ENCODE measurements around the gene TMEM182.

Gene TMEM182

DNA sequence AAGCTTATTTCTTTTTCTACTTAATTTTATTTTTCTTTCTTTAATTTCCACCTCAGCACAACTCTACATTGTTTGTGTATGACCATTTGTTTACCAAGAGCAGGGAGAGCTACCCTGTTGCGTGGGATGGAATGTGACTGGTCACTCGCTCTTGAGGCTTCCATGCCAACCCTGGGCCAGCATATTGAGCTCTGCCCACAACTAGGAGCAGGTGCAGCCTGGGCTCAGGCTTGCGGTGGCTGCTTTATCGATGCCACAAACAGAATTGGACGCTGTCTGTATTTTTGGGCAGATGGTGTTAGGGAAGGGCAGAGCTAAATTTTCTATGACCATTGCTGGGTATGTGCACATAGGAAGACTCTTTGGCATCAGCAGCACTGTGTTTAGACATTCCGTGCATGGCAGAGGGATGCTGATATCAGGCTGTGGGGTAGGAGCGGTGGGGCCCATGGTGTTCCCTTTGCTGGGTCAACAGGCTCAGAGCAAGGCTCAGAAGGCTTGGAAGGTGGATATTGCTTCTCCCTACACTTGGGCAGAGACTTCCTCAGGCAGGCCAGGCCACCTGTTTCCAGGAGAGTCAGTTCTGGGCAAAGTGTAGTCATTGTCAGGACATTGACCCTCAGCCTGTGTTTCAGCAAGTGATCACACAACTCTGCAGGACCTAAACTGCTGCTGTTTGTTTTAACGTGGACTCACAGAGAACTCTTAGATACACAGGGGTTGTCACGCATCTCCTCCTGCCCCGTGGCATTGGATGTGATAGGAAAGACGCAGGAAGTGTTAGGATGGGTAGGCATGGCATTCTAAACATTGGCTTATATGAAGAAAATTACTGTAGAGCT lies 40.2 kb downstream of the TMEM182 start:
- DNase-seq (ENCODE audit: low read depth in 2 of 2): no peak

DNA sequence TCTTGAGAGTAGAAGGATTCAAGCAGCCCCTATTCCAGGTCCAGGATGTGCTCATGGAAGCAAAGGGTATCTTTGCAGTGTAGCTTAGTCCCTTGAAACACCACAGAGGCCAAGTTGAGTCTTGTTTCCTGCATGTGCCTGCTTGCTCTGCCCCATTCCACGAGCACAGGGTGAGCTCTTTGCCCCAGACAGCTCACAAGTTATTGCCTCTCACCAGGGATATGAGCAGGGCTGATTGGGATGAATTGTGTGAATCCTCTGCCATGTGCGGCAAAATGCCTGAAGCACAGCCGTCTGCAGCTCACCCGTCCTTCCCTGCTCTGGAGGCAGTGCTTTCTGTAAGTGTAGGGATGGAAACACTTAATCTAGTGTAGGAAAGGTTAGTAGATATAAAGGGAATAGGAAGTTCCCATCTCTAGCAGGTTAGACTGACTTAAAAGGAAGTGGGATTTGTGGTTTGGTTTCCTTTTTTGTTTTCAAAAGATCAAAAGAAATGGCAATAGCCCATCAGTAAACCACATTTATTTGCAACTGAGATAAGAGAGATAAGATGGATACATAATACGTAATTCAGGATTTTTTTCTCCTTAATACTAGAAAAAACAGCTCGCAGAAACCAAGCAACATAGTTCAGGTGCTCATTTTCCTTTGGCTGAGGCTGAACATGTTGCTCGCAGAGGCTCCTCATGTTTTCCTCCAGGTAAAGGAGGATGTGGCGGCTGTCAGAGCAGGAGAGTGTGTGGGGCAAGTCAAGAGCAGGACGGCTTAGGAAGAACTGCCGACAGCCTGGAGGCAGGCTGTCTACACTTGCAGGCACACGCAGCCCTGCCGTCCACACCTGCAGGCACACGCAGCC lies 41.4 kb downstream of the TMEM182 start:
- no peak for DNase-seq (ENCODE audit: low read depth in 2 of 2)

DNA sequence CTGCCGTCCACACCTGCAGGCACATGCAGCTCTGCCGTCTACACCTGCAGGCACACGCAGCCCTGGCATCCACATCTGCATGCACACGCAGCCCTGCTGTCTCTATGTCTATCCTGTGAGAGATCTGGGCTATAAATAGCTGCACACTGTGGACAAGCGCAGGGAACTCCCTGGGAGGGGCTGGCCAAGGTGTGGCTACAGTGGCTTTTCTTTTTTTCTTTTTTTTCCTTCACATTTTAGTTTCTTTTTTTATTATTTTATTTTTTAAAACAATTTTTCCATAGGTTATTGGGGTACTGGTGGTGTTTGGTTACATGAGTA lies 42.0 kb downstream of the TMEM182 start:
- DNase-seq (ENCODE audit: low read depth in 2 of 2): no peak

DNA sequence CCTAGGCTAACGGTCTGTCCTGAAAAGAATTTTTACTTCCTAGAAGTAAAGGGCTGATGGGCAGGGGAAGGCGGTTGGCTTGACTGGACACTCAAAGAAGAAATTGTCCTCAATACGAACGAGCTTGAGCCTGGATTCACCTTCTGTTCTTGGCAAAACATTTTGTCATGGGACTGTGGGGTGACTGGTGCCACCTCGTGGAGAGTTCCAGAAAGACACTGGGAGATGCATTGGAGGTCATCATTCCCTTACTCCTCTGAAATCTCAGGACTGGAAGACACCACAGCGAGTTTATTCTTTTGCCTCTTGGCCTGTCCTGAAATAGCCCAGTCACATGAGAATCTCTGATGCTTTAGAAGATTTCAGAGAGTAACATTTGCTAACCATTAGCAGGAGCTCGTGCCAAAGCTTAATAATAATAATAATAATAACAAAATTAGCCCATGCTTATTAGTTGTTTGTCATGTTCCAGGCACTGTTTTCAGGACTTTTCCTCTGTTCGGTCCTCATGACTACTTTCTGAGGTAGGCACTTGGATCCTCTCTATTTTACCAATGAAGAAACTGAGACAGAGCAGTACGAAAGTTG lies 44.5 kb downstream of the TMEM182 start:
- peak in 1 of 2 donors; percentile 6 for DNase-seq (ENCODE audit: low read depth in 2 of 2)

DNA sequence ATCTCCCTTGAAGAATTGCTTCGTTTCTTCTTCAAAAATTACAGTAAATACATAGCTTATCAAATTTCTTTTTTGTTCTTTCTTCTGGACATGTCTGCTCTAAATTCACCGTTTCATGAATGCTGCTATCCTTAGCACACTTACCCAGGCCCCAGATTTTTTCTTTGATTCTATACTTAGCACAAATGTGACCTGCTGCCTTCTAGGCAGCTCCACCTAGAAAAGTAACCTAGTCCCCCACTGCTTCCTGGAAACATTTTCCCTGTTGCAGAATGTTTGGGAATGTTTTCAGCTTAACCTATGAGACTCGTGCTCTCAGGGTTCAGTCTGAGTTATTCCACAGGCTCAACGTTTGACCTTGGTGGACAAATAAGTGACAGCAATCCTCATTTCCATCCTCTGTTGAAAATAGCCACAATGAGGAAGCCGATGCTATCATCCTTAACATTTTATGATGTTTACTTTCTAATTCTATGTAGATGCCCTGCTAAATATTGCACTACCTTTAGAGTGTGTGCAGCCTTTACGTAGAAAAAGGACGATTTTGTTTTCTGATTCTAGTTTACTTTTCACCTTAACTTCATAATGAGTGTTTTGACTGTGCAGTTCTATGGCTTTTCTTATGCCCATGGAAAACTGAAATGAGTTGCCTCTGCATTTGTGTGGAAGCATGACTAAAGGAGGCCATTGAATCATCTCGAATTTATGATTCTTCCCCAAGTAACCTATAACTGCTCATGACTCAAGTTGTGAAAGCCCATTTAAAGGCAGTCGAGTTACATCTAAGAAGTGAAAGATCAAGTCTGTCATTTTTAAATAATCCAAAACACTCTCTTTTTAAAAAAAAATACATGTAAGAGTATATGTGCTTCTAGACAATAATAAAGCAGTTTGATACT lies 47.7 kb downstream of the TMEM182 start:
- DNase-seq (ENCODE audit: low read depth in 2 of 2): no peak

DNA sequence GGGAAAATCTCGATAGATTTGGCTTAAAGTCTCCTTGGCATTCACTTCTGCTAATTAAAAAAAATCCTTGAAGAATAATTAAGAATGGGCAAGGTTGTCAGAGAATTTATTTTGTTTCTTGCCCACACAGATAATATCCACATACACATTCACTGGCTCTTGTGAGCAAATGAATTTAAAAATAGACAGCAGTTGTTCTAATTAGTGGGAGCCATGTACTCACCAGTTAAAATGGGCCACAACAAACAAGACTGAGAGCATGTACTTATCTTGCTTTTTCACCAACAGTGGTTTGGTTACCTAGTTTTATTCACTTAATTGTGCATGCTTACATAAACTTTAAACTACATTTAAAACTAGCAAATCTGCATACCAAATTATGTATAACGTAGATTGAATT lies 53.5 kb downstream of the TMEM182 start:
- DNase-seq (ENCODE audit: low read depth in 2 of 2): no peak

GRCh38 chr2:102826904-102827303 lies 65.1 kb downstream of the TMEM182 start:
- no peak for DNase-seq (ENCODE audit: low read depth in 2 of 2)

- no peak for DNase-seq (ENCODE audit: low read depth in 2 of 2)
Measured at GRCh38 chr2:102832789-102833188, 71.0 kb downstream of the TMEM182 start.

GRCh38 chr2:102834523-102835273 lies 72.9 kb downstream of the TMEM182 start:
- DNase-seq (ENCODE audit: low read depth in 2 of 2): no peak

DNA sequence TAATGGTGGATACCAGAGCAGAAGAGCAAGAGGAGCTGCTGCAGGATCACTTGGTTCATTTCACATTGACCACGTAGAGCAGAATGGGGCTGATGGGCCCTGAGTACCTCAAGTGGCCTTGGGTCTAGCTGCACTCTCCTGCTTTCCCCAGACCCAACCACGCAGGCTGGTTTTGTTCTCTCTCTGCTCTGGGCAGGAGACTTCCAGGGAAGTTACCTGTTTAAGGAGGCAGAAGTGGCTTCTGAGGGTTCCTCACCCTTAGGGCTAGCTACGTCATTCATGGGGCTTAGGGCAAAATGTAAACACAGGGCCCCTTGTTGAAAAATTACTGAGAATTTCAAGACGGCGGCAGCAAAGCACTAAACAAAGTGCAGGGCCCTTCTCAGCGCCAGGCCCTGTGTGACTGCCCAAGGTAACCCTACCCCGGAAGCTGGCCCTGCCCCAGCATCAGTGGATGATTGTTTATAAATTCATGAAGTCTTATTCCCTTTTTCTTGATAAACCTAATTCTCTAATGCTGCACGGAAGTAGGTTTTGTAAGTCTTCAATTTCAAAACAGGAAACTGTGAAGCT lies 75.9 kb downstream of the TMEM182 start:
- DNase-seq (ENCODE audit: low read depth in 2 of 2): no peak

DNA sequence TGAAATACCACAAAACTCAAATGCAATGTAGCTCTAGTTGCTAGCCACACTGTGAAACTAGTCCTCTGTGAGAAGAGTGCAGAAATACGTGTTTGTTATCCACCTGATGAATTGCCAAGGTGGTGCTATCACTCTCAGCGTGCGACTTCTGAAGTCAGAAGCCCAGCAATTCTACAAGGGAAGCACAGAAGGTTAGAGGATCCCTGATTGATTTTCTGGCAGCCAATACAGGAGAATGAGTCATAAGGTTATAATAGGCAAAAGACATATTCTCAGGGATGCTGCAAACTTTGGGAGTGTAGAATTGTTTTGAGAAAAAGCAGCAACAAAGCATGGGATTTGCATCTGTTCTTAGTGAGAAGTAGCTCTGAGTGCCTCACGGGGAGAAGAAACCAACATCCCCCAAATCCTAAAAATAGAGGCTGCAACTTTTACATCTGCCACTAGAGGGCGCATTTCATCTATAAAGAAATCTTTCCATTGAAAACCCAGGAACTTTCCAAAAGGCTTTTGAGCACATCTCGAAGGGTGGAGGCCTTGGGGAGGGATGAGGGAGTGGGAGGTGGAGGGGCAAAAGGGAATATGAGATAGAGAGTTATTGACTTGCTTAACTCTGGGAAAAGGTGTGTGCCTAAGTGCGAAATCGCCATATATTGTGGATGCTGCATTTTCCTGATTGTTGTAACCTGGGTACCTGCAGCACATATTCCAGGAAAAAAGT lies 78.0 kb downstream of the TMEM182 start:
- no peak for DNase-seq (ENCODE audit: low read depth in 2 of 2)

GRCh38 chr2:102841107-102841840 lies 79.4 kb downstream of the TMEM182 start:
- no peak for DNase-seq (ENCODE audit: low read depth in 2 of 2)

- no peak for DNase-seq (ENCODE audit: low read depth in 2 of 2)
Measured at GRCh38 chr2:102843764-102844443, 82.1 kb downstream of the TMEM182 start.

DNA sequence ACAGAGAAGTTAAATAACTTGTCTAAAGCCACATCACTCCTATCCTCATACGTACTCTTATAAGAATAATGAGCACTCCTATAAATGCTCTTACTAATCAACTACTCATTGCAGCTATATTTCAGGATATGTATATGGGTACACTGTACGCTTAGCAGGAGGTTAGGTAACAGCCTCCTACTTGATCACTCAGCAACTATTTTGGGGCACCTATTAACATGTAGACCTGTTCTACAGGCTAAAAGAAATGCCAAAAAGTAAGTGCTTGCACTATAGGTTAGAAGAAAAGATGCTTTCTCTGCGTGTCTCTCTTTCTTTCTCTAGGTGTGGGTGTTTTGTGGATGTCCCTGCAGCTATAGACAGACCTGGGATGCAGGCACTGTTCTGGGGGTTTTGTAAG lies 83.1 kb downstream of the TMEM182 start:
- no peak for DNase-seq (ENCODE audit: low read depth in 2 of 2)

DNA sequence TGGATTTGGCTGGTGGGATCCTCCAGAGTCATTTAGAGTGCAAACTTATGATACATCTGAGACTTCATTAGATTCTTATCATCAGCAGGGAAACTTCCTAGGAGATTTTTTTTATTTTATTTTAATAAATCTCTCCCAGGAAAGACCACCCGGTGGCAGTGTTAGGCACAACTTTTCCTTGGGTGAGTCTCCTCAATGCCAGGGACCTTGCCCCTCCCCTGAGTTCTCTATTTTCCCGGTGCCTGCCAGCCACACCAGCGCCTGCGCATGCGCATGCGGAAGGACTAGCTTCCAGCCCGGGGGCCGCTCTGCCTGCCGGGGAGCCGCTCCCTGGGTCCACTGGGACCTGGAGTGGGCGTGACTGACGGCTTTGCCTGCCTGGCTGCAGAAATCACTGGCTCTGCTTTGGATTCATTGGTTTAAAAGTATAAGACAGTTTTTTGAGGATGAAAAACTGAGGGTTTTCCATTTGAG lies 86.6 kb downstream of the TMEM182 start:
- DNase-seq (ENCODE audit: low read depth in 2 of 2): no peak

GRCh38 chr2:102850888-102851287 lies 89.1 kb downstream of the TMEM182 start:
- DNase-seq (ENCODE audit: low read depth in 2 of 2): no peak

DNA sequence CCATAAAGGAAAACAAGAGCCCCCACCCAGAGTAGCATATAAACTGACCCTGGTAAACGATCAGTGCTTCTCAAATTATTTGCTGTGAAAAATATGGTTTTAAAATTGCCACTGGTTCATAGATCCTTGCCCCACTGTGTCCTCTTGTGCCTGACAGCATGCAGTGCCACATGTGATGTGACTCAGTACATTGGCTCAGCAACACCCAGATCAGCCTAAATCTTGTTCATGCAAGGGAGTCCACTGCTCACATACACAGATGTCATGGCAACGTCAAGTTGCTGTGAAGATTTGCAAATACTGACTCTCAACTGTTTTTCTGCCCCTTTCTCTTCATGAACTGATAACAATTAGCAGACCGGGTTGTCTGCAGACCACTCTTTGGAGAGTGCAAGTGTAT lies 91.0 kb downstream of the TMEM182 start:
- no peak for DNase-seq (ENCODE audit: low read depth in 2 of 2)

Measured in stimulated activated CD8-positive, alpha-beta memory T cell treated with anti-CD3 and anti-CD28 coated beads, Interleukin-7, amount 100 ng/mL, for 1 hour (primary cell).